ENCODE results near the gene VMP1.

VMP1 gene

GRCh38 chr17:59723041-59723440 lies 15.6 kb downstream of the VMP1 start:
- peak overlapping the region; percentile 87 for H3K27ac ChIP-seq
- no peak for TF ChIP-seq CTCF (conservative IDR thresholded peaks at IDR 0.05)

GRCh38 chr17:59723607-59724006 lies 16.2 kb downstream of the VMP1 start:
- H3K27ac ChIP-seq, result peak overlapping the region; percentile 87
- no peak for TF ChIP-seq CTCF (conservative IDR thresholded peaks at IDR 0.05)

GRCh38 chr17:59725691-59726090 lies 18.2 kb downstream of the VMP1 start:
- peak overlapping the region; percentile 87 for H3K27ac ChIP-seq
- no peak for TF ChIP-seq CTCF (conservative IDR thresholded peaks at IDR 0.05)

GRCh38 chr17:59727817-59728533 lies 20.5 kb downstream of the VMP1 start:
- H3K27ac ChIP-seq, result peak overlapping the region; percentile 87
- TF ChIP-seq CTCF (conservative IDR thresholded peaks at IDR 0.05), result no peak

GRCh38 chr17:59730268-59730834 lies 22.9 kb downstream of the VMP1 start:
- no peak for TF ChIP-seq CTCF (conservative IDR thresholded peaks at IDR 0.05)
- peak overlapping the region; percentile 87 for H3K27ac ChIP-seq

GRCh38 chr17:59733697-59734096 lies 26.2 kb downstream of the VMP1 start:
- TF ChIP-seq CTCF (conservative IDR thresholded peaks at IDR 0.05), result no peak
- no peak overlapping the region for H3K27ac ChIP-seq

GRCh38 chr17:59734226-59734625 lies 26.8 kb downstream of the VMP1 start:
- TF ChIP-seq CTCF (conservative IDR thresholded peaks at IDR 0.05), result no peak
- no peak overlapping the region for H3K27ac ChIP-seq

All from VCaP (cell line).